HepG2 (cell line): ENCODE data around the gene PP2D1. TPM values are rescaled to one million over a fixed set of nuclear protein-coding genes. Genes with fewer than 3 reads are reported as not detected.

Experiments used
- ATAC-seq: fragments of 200-7000 bp; cut with Tn5 transposase; 3 replicates; pipeline ENCODE4 v1.9.1; 2020; ENCODE audit warnings: mild to moderate bottlenecking, moderate library complexity
- BruUV-seq: library from RNA; stranded (reverse); fragments of 400-500 nt; replicated peaks from 2 replicates; lab custom pipeline; 2021; lab: Mats Ljungman, UMichigan
- CTCF ChIA-PET: fragments of 300-600 bp; formaldehyde crosslinking; extraction: SDS; loops from one replicate; lab custom pipeline; 2021; ENCODE audit warnings: low total read pairs, inconsistent platforms, low intra/inter-chr PET ratio; lab: Yijun Ruan, JAX
- POLR2A ChIA-PET: fragments of 350-600 bp; sonication (Branson Sonifier 250); formaldehyde crosslinking; loops from one replicate; lab custom pipeline; 2020; ENCODE audit warnings: antibody characterized with exemption, inconsistent platforms; lab: Yijun Ruan, JAX
- DNase-seq: peaks from one replicate; pipeline ENCODE4 v3.0.0-alpha.2; 2015; ENCODE audit warnings: low spot score
- FAIRE-seq: peaks from 3 replicates; lab custom pipeline; 2011; peaks lifted over from hg19 to GRCh38; lab: Jason Lieb, UNC
- H2AFZ ChIP-seq: one replicate; pipeline ENCODE4 v1.6.1; 2011; ENCODE audit warnings: low read length, inconsistent platforms
- H3K27ac ChIP-seq: fragments of 300-600 bp; 3 replicates; pipeline ENCODE4 v1.8.0; 2011; ENCODE audit warnings: mixed run types, mild to moderate bottlenecking, mixed read lengths, low read length, inconsistent platforms; ENCODE audit not compliant: insufficient read depth; ENCODE audit errors: extremely low read length
- H3K27me3 ChIP-seq, 2 experiments: fragments of 200-600 bp in 1 of 2; 2 replicates in 1 of 2; 3 replicates in 1 of 2; pipeline versions ENCODE4 v1.6.0 to v1.8.0; 2011; ENCODE audit warnings: low read length in 2 of 2, mild to moderate bottlenecking in 2 of 2, moderate library complexity in 2 of 2, inconsistent platforms in 1 of 2; ENCODE audit not compliant: insufficient read depth in 2 of 2, control insufficient read depth in 1 of 2
- H3K36me3 ChIP-seq, 2 experiments: fragments of 200-600 bp in 1 of 2; replicated peaks in 1 of 2; 2 replicates in 1 of 2; 3 replicates in 1 of 2; pipeline versions ENCODE4 v1.5.1 to v1.8.0; 2011; ENCODE audit warnings: low read length in 2 of 2, inconsistent platforms in 1 of 2; ENCODE audit not compliant: insufficient read depth in 2 of 2, control insufficient read depth in 1 of 2
- H3K4me1 ChIP-seq: 2 replicates; pipeline ENCODE4 v1.5.1; 2012; ENCODE audit warnings: low read length, inconsistent platforms; ENCODE audit not compliant: insufficient read depth
- H3K4me2 ChIP-seq: 2 replicates; pipeline ENCODE4 v1.6.0; 2011; ENCODE audit warnings: low read depth, low read length, inconsistent platforms
- H3K4me3 ChIP-seq, 3 experiments: fragments of 200-600 bp in 1 of 3; sonication (generic), shearing (Covaris generic) in 1 of 3; replicated peaks in 1 of 3; 2 replicates each; pipeline ENCODE4 v1.5.1; 2011 to 2016; ENCODE audit warnings: low read length in 3 of 3, inconsistent platforms in 2 of 3, low read depth in 2 of 3, mild to moderate bottlenecking in 2 of 3, control low read depth in 1 of 3, mixed read lengths in 1 of 3; ENCODE audit not compliant: insufficient read depth in 1 of 3
- H3K79me2 ChIP-seq: one replicate; pipeline ENCODE4 v1.6.1; 2011; ENCODE audit warnings: low read length, inconsistent platforms; ENCODE audit not compliant: insufficient read depth
- H3K9ac ChIP-seq: 2 replicates; pipeline ENCODE4 v1.6.0; 2011; ENCODE audit warnings: mild to moderate bottlenecking, low read depth, low read length, inconsistent platforms; ENCODE audit not compliant: insufficient read depth
- H3K9me3 ChIP-seq: 2 replicates; pipeline ENCODE4 v1.5.1; 2012; ENCODE audit warnings: mild to moderate bottlenecking, low read length
- H4K20me1 ChIP-seq: 2 replicates; pipeline ENCODE4 v1.6.0; 2011; ENCODE audit warnings: inconsistent platforms, mild to moderate bottlenecking, low read length, moderate library complexity; ENCODE audit not compliant: insufficient read depth
- ATF3 ChIP-seq: sonication (generic); formaldehyde crosslinking; IDR thresholded peaks from 2 replicates; pipeline ENCODE4 v1.4.0; 2020; ENCODE audit warnings: missing genetic modification reagents
- CSRNP1 ChIP-seq: sonication (generic); formaldehyde crosslinking; IDR thresholded peaks from 2 replicates; pipeline ENCODE4 v1.8.1; 2023; ENCODE audit warnings: mild to moderate bottlenecking, missing genetic modification reagents
- DPF2 ChIP-seq: sonication (generic); formaldehyde crosslinking; IDR thresholded peaks from 2 replicates; pipeline ENCODE4 v1.4.0; 2020; ENCODE audit warnings: mild to moderate bottlenecking, low read depth, missing genetic modification reagents, borderline replicate concordance
- FOXM1 ChIP-seq: sonication (generic); formaldehyde crosslinking; IDR thresholded peaks from 2 replicates; pipeline ENCODE4 v1.5.0; 2020; ENCODE audit warnings: missing genetic modification reagents
- JUN ChIP-seq: sonication (generic); formaldehyde crosslinking; IDR thresholded peaks from 2 replicates; pipeline ENCODE4 v1.4.0; 2020; ENCODE audit warnings: mild to moderate bottlenecking, missing genetic modification reagents
- KMT2B ChIP-seq: IDR thresholded peaks from 2 replicates; pipeline ENCODE4 v1.6.1; 2016; ENCODE audit warnings: missing genetic modification reagents, missing compliant biosample characterization
- LBX2 ChIP-seq: sonication (generic); formaldehyde crosslinking; IDR thresholded peaks from 2 replicates; pipeline ENCODE4 v1.5.0; 2020; ENCODE audit warnings: missing genetic modification reagents, mild to moderate bottlenecking, borderline replicate concordance
- MIXL1 ChIP-seq: IDR thresholded peaks from 2 replicates; pipeline ENCODE4 v1.6.1; 2016
- MTA1 ChIP-seq: sonication (generic); formaldehyde crosslinking; IDR thresholded peaks from 2 replicates; pipeline ENCODE4 v1.4.0; 2020; ENCODE audit warnings: missing genetic modification reagents, mild to moderate bottlenecking, borderline replicate concordance
- PAWR ChIP-seq: sonication (generic); formaldehyde crosslinking; IDR thresholded peaks from 2 replicates; pipeline ENCODE4 v1.4.0; 2020; ENCODE audit warnings: missing genetic modification reagents, mild to moderate bottlenecking, borderline replicate concordance
- PBX2 ChIP-seq: IDR thresholded peaks from 2 replicates; pipeline ENCODE4 v1.6.1; 2016; ENCODE audit warnings: control low read depth
- RELA ChIP-seq: sonication (generic); formaldehyde crosslinking; IDR thresholded peaks from 2 replicates; pipeline ENCODE4 v1.4.0; 2020; ENCODE audit warnings: missing genetic modification reagents
- SAP130 ChIP-seq: IDR thresholded peaks from 2 replicates; pipeline ENCODE4 v1.6.1; 2016; ENCODE audit warnings: low read depth
- SYNCRIP ChIP-seq: fragments of 200-400 bp; formaldehyde crosslinking; IDR thresholded peaks from 2 replicates; pipeline ENCODE4 v1.6.1; 2018; ENCODE audit warnings: mild to moderate bottlenecking, low read depth, low read length; ENCODE audit not compliant: insufficient read depth
- TAF15 ChIP-seq: fragments of 200-400 bp; formaldehyde crosslinking; IDR thresholded peaks from one replicate; pipeline ENCODE4 v1.6.1; 2018; ENCODE audit warnings: mild to moderate bottlenecking, low read depth, low read length; ENCODE audit not compliant: poor library complexity, severe bottlenecking
- ZNF382 ChIP-seq: sonication (generic); formaldehyde crosslinking; IDR thresholded peaks from 2 replicates; pipeline ENCODE4 v1.5.0; 2020; ENCODE audit warnings: missing genetic modification reagents, mild to moderate bottlenecking, borderline replicate concordance
- ZNF451 ChIP-seq: sonication (generic); formaldehyde crosslinking; IDR thresholded peaks from 2 replicates; pipeline ENCODE4 v1.5.0; 2020; ENCODE audit warnings: mild to moderate bottlenecking, missing genetic modification reagents
- ZSCAN9 ChIP-seq: IDR thresholded peaks from 2 replicates; pipeline ENCODE4 v1.6.1; 2016; ENCODE audit warnings: borderline replicate concordance
- WGBS: methylation state at CpG from one replicate; pipeline ENCODE4 v1.1.6; 2017; ENCODE audit warnings: low lambda C conversion rate; 5-methylcytosine and 5-hydroxymethylcytosine counted together
- in situ Hi-C: cut with HindIII; loops from 2 replicates; pipeline ENCODE4 v1.10.0; 2017; ENCODE audit warnings: low pct_unique_long_range_greater_than_20kb; ENCODE audit not compliant: extremely low pct_ligation_motif_present
- intact Hi-C: fragments of 100-400 bp; cut with micrococcal nuclease; formaldehyde crosslinking; loops from one replicate; pipeline ENCODE4 v1.10.0; 2022; ENCODE audit not compliant: unreplicated experiment
- polyA plus RNA-seq, 8 experiments: library from polyadenylated mRNA; depleted of rRNA in 3 of 8; stranded (reverse) in 7 of 8; unstranded in 1 of 8; fragments of >200 nt; fragmentation: Illumina TruSeq in 4 of 8; extraction: Trizol in 4 of 8; gene quantifications; 2 replicates each; pipeline versions ENCODE4 v1.2.1 to v1.2.3, GENCODE V29; 2011 to 2016; ENCODE audit warnings: low read depth in 4 of 8, missing spikeins in 1 of 8, mixed read lengths in 1 of 8; ENCODE audit not compliant: insufficient read depth in 1 of 8
- total RNA-seq, 5 experiments: library from RNA; depleted of rRNA; stranded (reverse); fragments of >200 nt; fragmentation: Illumina TruSeq; extraction: Trizol; gene quantifications; 2 replicates each; pipeline ENCODE4 v1.2.3, GENCODE V29; 2016; ENCODE audit warnings: low read depth in 1 of 5

PP2D1 gene
- total and polyA plus RNA-seq, 2 of the 13 experiments (the other 11 are each of a cell fraction or from before 2014, with no cell fraction given) = not detected

GRCh38 chr3:19954676-19955075 is 57.4 kb downstream of the PP2D1 start:
- ChIA-PET CTCF (no interaction called here), POLR2A (no interaction called here)
- Histone ChIP-seq H3K4me2 (no peak overlapping the region), H3K27ac (no peak overlapping the region), H4K20me1 (peaks cover 18% of the 10 kb centered on the region), H2AFZ (no peak overlapping the region), H3K79me2 (peaks cover 72% of the 10 kb centered on the region), H3K27me3 (no peaks in the 10 kb centered on the region), H3K9ac (no peak overlapping the region), H3K4me1 (peaks cover 9% of the 10 kb centered on the region), H3K36me3 (peaks cover 5 to 55% of the 10 kb centered on the region in 2 experiments; a peak in 4 of 5 replicates), H3K9me3 (no peaks in the 10 kb centered on the region), H3K4me3 (no peak overlapping the region)
- intact Hi-C loops = no loop called here
- FAIRE-seq (no peak), ATAC-seq (no peak), DNase-seq (no peak)
- TF ChIP-seq RELA (CRISPR knock-in tag) (no peak), CSRNP1 (no peak), FOXM1 (CRISPR knock-in tag) (no peak), ATF3 (CRISPR knock-in tag) (no peak), MTA1 (CRISPR knock-in tag) (no peak), ZNF382 (no peak), PBX2 (no peak), JUN (CRISPR knock-in tag) (no peak), ZSCAN9 (CRISPR knock-in tag) (no peak), PAWR (CRISPR knock-in tag) (no peak), MIXL1 (CRISPR knock-in tag) (no peak), SYNCRIP (no peak), ZNF451 (no peak), LBX2 (no peak), TAF15 (no peak), SAP130 (CRISPR knock-in tag) (no peak), DPF2 (CRISPR knock-in tag) (no peak), KMT2B (CRISPR knock-in tag) (no peak)
- 97% methylated on average over 4 of the region's 4 CpGs for WGBS
- BruUV-seq = no TSS peak
- in situ Hi-C loops = no loop called here
